HepG2 (cell line): ENCODE results near the gene NEAT1. TPM values are rescaled to one million over a fixed set of nuclear protein-coding genes. Genes with fewer than 3 reads are reported as not detected.
A peak's percentile ranks its signal among the peaks of the same experiment; 100 is the strongest.

Source experiments
- CC2D1A ChIP-seq: sonication (generic); formaldehyde crosslinking; IDR thresholded peaks from 2 replicates; pipeline ENCODE4 v1.8.1; 2023; ENCODE audit warnings: mild to moderate bottlenecking, missing genetic modification reagents
- CREB1 ChIP-seq, 2 experiments: fragments of 450-650 bp in 1 of 2; IDR thresholded peaks; 2 replicates each; pipeline ENCODE4 v1.6.1; 2016 to 2017; ENCODE audit warnings: control low read depth in 1 of 2, mild to moderate bottlenecking in 1 of 2, missing compliant biosample characterization in 1 of 2, missing genetic modification characterization in 1 of 2
- HOXA5 ChIP-seq: sonication (generic); formaldehyde crosslinking; IDR thresholded peaks from 2 replicates; pipeline ENCODE4 v1.4.0; 2020; ENCODE audit warnings: missing genetic modification reagents
- SMARCC2 ChIP-seq: fragments of 450-650 bp; IDR thresholded peaks from 2 replicates; pipeline ENCODE4 v1.6.1; 2017; ENCODE audit warnings: antibody characterized with exemption, mild to moderate bottlenecking
- SOX5 ChIP-seq: IDR thresholded peaks from 2 replicates; pipeline ENCODE4 v1.6.1; 2016; ENCODE audit warnings: borderline replicate concordance
- TOPORS ChIP-seq: sonication (generic); formaldehyde crosslinking; IDR thresholded peaks from 2 replicates; pipeline ENCODE4 v1.8.0; 2023; ENCODE audit warnings: mild to moderate bottlenecking, missing genetic modification reagents
- ZNF296 ChIP-seq: sonication (generic); formaldehyde crosslinking; conservative IDR thresholded peaks from 2 replicates; pipeline ENCODE4 v1.5.0; 2020; ENCODE audit warnings: mild to moderate bottlenecking, missing genetic modification reagents
- ZNF44 ChIP-seq: sonication (generic); formaldehyde crosslinking; IDR thresholded peaks from 2 replicates; pipeline ENCODE4 v1.5.1; 2020; ENCODE audit warnings: mild to moderate bottlenecking, missing genetic modification reagents
- ZNF605 ChIP-seq: sonication (generic); formaldehyde crosslinking; IDR thresholded peaks from 2 replicates; pipeline ENCODE4 v1.8.0; 2022; ENCODE audit warnings: mild to moderate bottlenecking, missing genetic modification reagents
- polyA plus RNA-seq, 8 experiments: library from polyadenylated mRNA; depleted of rRNA in 3 of 8; stranded (reverse) in 7 of 8; unstranded in 1 of 8; fragments of >200 nt; fragmentation: Illumina TruSeq in 4 of 8; extraction: Trizol in 4 of 8; gene quantifications; 2 replicates each; pipeline versions ENCODE4 v1.2.1 to v1.2.3, GENCODE V29; 2011 to 2016; ENCODE audit warnings: low read depth in 4 of 8, missing spikeins in 1 of 8, mixed read lengths in 1 of 8; ENCODE audit not compliant: insufficient read depth in 1 of 8
- total RNA-seq, 5 experiments: library from RNA; depleted of rRNA; stranded (reverse); fragments of >200 nt; fragmentation: Illumina TruSeq; extraction: Trizol; gene quantifications; 2 replicates each; pipeline ENCODE4 v1.2.3, GENCODE V29; 2016; ENCODE audit warnings: low read depth in 1 of 5
- TF ChIP-seq, protein P1 (sequence below): sonication (generic); formaldehyde crosslinking; IDR thresholded peaks from 2 replicates; pipeline ENCODE4 v1.5.0; 2020; ENCODE audit warnings: mild to moderate bottlenecking, missing genetic modification reagents, borderline replicate concordance
- TF ChIP-seq, protein P2 (sequence below): sonication (generic); formaldehyde crosslinking; IDR thresholded peaks from 2 replicates; pipeline ENCODE4 v1.4.0; 2020; ENCODE audit warnings: missing genetic modification reagents, borderline replicate concordance
- TF ChIP-seq, protein P3 (sequence below), 2 experiments: IDR thresholded peaks; 2 replicates each; pipeline ENCODE4 v1.6.1; 2011 to 2012; ENCODE audit warnings: low read length in 2 of 2, borderline replicate concordance in 1 of 2, low read depth in 1 of 2, mild to moderate bottlenecking in 1 of 2, moderate library complexity in 1 of 2
- TF ChIP-seq, protein P4 (sequence below): sonication (generic); formaldehyde crosslinking; IDR thresholded peaks from 2 replicates; pipeline ENCODE4; 2020; ENCODE audit warnings: missing genetic modification reagents, mild to moderate bottlenecking, borderline replicate concordance

Gene NEAT1
- total and polyA plus RNA-seq, 2 of the 13 experiments (the other 11 are each of a cell fraction or from before 2014, with no cell fraction given): 20.5 to 41.2 TPM

DNA sequence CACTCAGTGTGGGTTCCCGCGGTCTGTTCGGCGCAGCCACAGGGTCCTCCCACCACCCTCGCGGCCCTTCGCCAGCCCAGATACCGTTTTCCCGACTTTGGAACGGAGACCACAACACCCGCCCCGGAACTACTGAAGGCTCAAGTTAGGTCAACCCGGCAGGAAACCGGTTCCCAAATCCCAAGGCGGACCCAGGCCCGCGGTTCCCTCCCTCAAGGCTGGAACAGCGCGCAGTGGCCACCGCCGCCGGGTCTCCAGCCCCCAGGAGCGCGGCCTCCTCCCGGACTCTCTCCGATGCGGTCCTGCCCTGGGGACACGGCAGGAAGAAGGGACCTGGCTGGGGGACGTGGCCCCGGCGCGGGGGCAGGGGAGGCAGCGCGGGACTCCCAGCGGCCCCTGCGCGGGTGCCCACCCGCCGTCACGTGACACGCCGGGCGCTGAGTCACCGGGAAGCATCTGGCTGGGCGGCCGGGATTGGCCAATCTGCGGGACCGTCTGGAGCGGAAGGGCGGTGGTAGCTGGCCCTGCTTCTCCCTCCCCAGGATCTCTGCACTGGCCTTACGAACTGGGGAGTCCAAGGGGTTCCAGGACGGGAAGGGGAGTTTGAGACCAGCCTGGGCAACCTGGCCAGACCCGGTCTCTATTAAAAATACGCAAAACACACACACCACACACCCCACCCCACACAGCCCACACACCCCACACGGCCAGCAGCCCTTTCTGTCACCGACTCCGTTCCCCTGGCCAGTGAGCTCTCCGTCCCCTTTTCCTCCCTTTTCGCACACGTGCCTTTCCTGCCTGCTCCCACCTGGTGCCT lies 54.8 kb downstream of the NEAT1 start (continued):
- TF ChIP-seq, protein P1, sequence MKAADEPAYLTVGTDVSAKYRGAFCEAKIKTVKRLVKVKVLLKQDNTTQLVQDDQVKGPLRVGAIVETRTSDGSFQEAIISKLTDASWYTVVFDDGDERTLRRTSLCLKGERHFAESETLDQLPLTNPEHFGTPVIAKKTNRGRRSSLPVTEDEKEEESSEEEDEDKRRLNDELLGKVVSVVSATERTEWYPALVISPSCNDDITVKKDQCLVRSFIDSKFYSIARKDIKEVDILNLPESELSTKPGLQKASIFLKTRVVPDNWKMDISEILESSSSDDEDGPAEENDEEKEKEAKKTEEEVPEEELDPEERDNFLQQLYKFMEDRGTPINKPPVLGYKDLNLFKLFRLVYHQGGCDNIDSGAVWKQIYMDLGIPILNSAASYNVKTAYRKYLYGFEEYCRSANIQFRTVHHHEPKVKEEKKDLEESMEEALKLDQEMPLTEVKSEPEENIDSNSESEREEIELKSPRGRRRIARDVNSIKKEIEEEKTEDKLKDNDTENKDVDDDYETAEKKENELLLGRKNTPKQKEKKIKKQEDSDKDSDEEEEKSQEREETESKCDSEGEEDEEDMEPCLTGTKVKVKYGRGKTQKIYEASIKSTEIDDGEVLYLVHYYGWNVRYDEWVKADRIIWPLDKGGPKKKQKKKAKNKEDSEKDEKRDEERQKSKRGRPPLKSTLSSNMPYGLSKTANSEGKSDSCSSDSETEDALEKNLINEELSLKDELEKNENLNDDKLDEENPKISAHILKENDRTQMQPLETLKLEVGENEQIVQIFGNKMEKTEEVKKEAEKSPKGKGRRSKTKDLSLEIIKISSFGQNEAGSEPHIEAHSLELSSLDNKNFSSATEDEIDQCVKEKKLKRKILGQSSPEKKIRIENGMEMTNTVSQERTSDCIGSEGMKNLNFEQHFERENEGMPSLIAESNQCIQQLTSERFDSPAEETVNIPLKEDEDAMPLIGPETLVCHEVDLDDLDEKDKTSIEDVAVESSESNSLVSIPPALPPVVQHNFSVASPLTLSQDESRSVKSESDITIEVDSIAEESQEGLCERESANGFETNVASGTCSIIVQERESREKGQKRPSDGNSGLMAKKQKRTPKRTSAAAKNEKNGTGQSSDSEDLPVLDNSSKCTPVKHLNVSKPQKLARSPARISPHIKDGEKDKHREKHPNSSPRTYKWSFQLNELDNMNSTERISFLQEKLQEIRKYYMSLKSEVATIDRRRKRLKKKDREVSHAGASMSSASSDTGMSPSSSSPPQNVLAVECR (CRISPR knock-in tag): peak; percentile 87
- TF ChIP-seq CC2D1A (CRISPR knock-in tag) (0 out of 2 replicates have a peak, but pooled peaks have one; percentile 51), SMARCC2 (no peak), HOXA5 (no peak), TOPORS (CRISPR knock-in tag) (no peak; the same call in none of the 2 replicates), ZNF296 (no peak), SOX5 (CRISPR knock-in tag) (no peak), ZNF605 (CRISPR knock-in tag) (peak; percentile 25; the same call in 1 of the 2 replicates), ZNF44 (CRISPR knock-in tag) (peak; percentile 20; the same call in 1 of the 2 replicates), CREB1 (IDR thresholded peaks at IDR 0.05) (peak; percentile 78), CREB1 (CRISPR knock-in tag; IDR thresholded peaks at IDR 0.05) (no peak)
- TF ChIP-seq, protein P2, sequence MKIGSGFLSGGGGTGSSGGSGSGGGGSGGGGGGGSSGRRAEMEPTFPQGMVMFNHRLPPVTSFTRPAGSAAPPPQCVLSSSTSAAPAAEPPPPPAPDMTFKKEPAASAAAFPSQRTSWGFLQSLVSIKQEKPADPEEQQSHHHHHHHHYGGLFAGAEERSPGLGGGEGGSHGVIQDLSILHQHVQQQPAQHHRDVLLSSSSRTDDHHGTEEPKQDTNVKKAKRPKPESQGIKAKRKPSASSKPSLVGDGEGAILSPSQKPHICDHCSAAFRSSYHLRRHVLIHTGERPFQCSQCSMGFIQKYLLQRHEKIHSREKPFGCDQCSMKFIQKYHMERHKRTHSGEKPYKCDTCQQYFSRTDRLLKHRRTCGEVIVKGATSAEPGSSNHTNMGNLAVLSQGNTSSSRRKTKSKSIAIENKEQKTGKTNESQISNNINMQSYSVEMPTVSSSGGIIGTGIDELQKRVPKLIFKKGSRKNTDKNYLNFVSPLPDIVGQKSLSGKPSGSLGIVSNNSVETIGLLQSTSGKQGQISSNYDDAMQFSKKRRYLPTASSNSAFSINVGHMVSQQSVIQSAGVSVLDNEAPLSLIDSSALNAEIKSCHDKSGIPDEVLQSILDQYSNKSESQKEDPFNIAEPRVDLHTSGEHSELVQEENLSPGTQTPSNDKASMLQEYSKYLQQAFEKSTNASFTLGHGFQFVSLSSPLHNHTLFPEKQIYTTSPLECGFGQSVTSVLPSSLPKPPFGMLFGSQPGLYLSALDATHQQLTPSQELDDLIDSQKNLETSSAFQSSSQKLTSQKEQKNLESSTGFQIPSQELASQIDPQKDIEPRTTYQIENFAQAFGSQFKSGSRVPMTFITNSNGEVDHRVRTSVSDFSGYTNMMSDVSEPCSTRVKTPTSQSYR (CRISPR knock-in tag): peak; percentile 81; the same call in 1 of the 2 replicates
- TF ChIP-seq, protein P3, sequence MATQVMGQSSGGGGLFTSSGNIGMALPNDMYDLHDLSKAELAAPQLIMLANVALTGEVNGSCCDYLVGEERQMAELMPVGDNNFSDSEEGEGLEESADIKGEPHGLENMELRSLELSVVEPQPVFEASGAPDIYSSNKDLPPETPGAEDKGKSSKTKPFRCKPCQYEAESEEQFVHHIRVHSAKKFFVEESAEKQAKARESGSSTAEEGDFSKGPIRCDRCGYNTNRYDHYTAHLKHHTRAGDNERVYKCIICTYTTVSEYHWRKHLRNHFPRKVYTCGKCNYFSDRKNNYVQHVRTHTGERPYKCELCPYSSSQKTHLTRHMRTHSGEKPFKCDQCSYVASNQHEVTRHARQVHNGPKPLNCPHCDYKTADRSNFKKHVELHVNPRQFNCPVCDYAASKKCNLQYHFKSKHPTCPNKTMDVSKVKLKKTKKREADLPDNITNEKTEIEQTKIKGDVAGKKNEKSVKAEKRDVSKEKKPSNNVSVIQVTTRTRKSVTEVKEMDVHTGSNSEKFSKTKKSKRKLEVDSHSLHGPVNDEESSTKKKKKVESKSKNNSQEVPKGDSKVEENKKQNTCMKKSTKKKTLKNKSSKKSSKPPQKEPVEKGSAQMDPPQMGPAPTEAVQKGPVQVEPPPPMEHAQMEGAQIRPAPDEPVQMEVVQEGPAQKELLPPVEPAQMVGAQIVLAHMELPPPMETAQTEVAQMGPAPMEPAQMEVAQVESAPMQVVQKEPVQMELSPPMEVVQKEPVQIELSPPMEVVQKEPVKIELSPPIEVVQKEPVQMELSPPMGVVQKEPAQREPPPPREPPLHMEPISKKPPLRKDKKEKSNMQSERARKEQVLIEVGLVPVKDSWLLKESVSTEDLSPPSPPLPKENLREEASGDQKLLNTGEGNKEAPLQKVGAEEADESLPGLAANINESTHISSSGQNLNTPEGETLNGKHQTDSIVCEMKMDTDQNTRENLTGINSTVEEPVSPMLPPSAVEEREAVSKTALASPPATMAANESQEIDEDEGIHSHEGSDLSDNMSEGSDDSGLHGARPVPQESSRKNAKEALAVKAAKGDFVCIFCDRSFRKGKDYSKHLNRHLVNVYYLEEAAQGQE (IDR thresholded peaks at IDR 0.05; ENCODE audit: borderline replicate concordance in 1 of 2, low read depth in 1 of 2, low read length in 2 of 2): peak in 1 of 2 experiments; percentile 7; a peak in 1 of 4 replicates
- TF ChIP-seq, protein P4, sequence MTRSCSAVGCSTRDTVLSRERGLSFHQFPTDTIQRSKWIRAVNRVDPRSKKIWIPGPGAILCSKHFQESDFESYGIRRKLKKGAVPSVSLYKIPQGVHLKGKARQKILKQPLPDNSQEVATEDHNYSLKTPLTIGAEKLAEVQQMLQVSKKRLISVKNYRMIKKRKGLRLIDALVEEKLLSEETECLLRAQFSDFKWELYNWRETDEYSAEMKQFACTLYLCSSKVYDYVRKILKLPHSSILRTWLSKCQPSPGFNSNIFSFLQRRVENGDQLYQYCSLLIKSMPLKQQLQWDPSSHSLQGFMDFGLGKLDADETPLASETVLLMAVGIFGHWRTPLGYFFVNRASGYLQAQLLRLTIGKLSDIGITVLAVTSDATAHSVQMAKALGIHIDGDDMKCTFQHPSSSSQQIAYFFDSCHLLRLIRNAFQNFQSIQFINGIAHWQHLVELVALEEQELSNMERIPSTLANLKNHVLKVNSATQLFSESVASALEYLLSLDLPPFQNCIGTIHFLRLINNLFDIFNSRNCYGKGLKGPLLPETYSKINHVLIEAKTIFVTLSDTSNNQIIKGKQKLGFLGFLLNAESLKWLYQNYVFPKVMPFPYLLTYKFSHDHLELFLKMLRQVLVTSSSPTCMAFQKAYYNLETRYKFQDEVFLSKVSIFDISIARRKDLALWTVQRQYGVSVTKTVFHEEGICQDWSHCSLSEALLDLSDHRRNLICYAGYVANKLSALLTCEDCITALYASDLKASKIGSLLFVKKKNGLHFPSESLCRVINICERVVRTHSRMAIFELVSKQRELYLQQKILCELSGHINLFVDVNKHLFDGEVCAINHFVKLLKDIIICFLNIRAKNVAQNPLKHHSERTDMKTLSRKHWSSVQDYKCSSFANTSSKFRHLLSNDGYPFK (CRISPR knock-in tag): 0 out of 2 replicates have a peak, but pooled peaks have one; percentile 46
